HEK293 (cell line): Measurements from ENCODE around the gene BDH1.
A peak's percentile ranks its signal among the peaks of the same experiment; 100 is the strongest.

ENCODE experiments used
- BCL11A ChIP-seq: fragments of 450-650 bp; formaldehyde crosslinking; IDR thresholded peaks from 2 replicates; pipeline ENCODE4 v1.5.1; 2016; ENCODE audit warnings: low read depth, missing biosample characterization, missing genetic modification characterization
- GLIS2 ChIP-seq: fragments of 450-650 bp; formaldehyde crosslinking; IDR thresholded peaks from 2 replicates; pipeline ENCODE4 v1.5.1; 2016; ENCODE audit warnings: missing biosample characterization, missing genetic modification characterization
- HOXA7 ChIP-seq: sonication (generic); formaldehyde crosslinking; IDR thresholded peaks from 2 replicates; pipeline ENCODE4 v1.8.1; 2022; ENCODE audit warnings: missing genetic modification reagents, borderline replicate concordance
- HOXD13 ChIP-seq: sonication (generic); formaldehyde crosslinking; IDR thresholded peaks from 2 replicates; pipeline ENCODE4 v1.8.0; 2022; ENCODE audit warnings: missing genetic modification reagents, borderline replicate concordance
- KLF1 ChIP-seq: fragments of 450-650 bp; formaldehyde crosslinking; IDR thresholded peaks from 2 replicates; pipeline ENCODE4 v1.5.1; 2016; ENCODE audit warnings: missing biosample characterization, missing genetic modification characterization
- MEIS1 ChIP-seq: sonication (generic); formaldehyde crosslinking; IDR thresholded peaks from 2 replicates; pipeline ENCODE4 v1.8.1; 2022; ENCODE audit warnings: missing genetic modification reagents, mild to moderate bottlenecking, borderline replicate concordance
- PRDM1 ChIP-seq: fragments of 450-650 bp; formaldehyde crosslinking; IDR thresholded peaks from 2 replicates; pipeline ENCODE4; 2016; ENCODE audit warnings: missing biosample characterization, missing genetic modification characterization
- ZBTB1 ChIP-seq: fragments of 450-650 bp; formaldehyde crosslinking; IDR thresholded peaks from 2 replicates; pipeline ENCODE4 v1.5.1; 2016; ENCODE audit warnings: missing biosample characterization, missing genetic modification characterization
- ZBTB17 ChIP-seq: fragments of 450-650 bp; formaldehyde crosslinking; IDR thresholded peaks from 2 replicates; pipeline ENCODE4 v1.5.1; 2016; ENCODE audit warnings: missing biosample characterization, missing genetic modification characterization
- ZBTB20 ChIP-seq: fragments of 450-650 bp; formaldehyde crosslinking; IDR thresholded peaks from 2 replicates; pipeline ENCODE4 v1.5.1; 2016; ENCODE audit warnings: missing biosample characterization, missing genetic modification characterization
- ZFP3 ChIP-seq: fragments of 450-650 bp; formaldehyde crosslinking; IDR thresholded peaks from 2 replicates; pipeline ENCODE4 v1.5.1; 2016; ENCODE audit warnings: low read depth, missing biosample characterization, missing genetic modification characterization
- ZNF169 ChIP-seq: fragments of 450-650 bp; formaldehyde crosslinking; IDR thresholded peaks from 2 replicates; pipeline ENCODE4 v1.5.1; 2016; ENCODE audit warnings: missing biosample characterization, missing genetic modification characterization
- ZNF19 ChIP-seq: fragments of 450-650 bp; formaldehyde crosslinking; IDR thresholded peaks from 2 replicates; pipeline ENCODE4; 2016; ENCODE audit warnings: missing biosample characterization, missing genetic modification characterization, low read depth
- ZNF202 ChIP-seq: fragments of 450-650 bp; formaldehyde crosslinking; IDR thresholded peaks from 2 replicates; pipeline ENCODE4 v1.5.1; 2016; ENCODE audit warnings: missing biosample characterization, missing genetic modification characterization, borderline replicate concordance
- ZNF214 ChIP-seq: fragments of 450-650 bp; formaldehyde crosslinking; IDR thresholded peaks from 2 replicates; pipeline ENCODE4 v1.5.1; 2017; ENCODE audit warnings: missing biosample characterization, mild to moderate bottlenecking, missing genetic modification characterization, borderline replicate concordance
- ZNF274 ChIP-seq, 2 experiments: fragments of 200-500 bp in 1 of 2; fragments of 450-650 bp in 1 of 2; sonication (Bioruptor generic) in 1 of 2; formaldehyde crosslinking in 1 of 2; IDR thresholded peaks; 2 replicates each; pipeline versions ENCODE4 v1.5.1 to v1.6.1; 2014 to 2016; ENCODE audit warnings: borderline replicate concordance in 1 of 2, inconsistent platforms in 1 of 2, low read length in 1 of 2, missing biosample characterization in 1 of 2, missing genetic modification characterization in 1 of 2
- ZNF302 ChIP-seq: fragments of 450-650 bp; formaldehyde crosslinking; IDR thresholded peaks from 2 replicates; pipeline ENCODE4 v1.5.1; 2016; ENCODE audit warnings: missing biosample characterization, missing genetic modification characterization, low read depth
- ZNF362 ChIP-seq: fragments of 450-650 bp; formaldehyde crosslinking; IDR thresholded peaks from 2 replicates; pipeline ENCODE4 v1.5.1; 2016; ENCODE audit warnings: missing biosample characterization, missing genetic modification characterization
- ZNF416 ChIP-seq: fragments of 450-650 bp; formaldehyde crosslinking; IDR thresholded peaks from 2 replicates; pipeline ENCODE4 v1.5.1; 2016; ENCODE audit warnings: missing biosample characterization, missing genetic modification characterization
- ZNF510 ChIP-seq: fragments of 450-650 bp; formaldehyde crosslinking; IDR thresholded peaks from 2 replicates; pipeline ENCODE4 v1.5.1; 2018; ENCODE audit warnings: mild to moderate bottlenecking, missing genetic modification characterization, missing biosample characterization; ENCODE audit not compliant: insufficient replicate concordance
- ZNF514 ChIP-seq: fragments of 450-650 bp; formaldehyde crosslinking; IDR thresholded peaks from 2 replicates; pipeline ENCODE4 v1.5.1; 2016; ENCODE audit warnings: missing biosample characterization, missing genetic modification characterization
- ZNF544 ChIP-seq: fragments of 450-650 bp; formaldehyde crosslinking; IDR thresholded peaks from 2 replicates; pipeline ENCODE4 v1.5.0; 2017; ENCODE audit warnings: missing biosample characterization, missing genetic modification characterization
- ZNF555 ChIP-seq: fragments of 450-650 bp; formaldehyde crosslinking; conservative IDR thresholded peaks from 2 replicates; pipeline ENCODE4 v1.5.1; 2017; ENCODE audit warnings: missing biosample characterization, mild to moderate bottlenecking, missing genetic modification characterization, inconsistent platforms
- ZNF558 ChIP-seq: fragments of 450-650 bp; formaldehyde crosslinking; IDR thresholded peaks from 2 replicates; pipeline ENCODE4 v1.5.1; 2016; ENCODE audit warnings: missing biosample characterization, missing genetic modification characterization
- ZNF561 ChIP-seq: fragments of 450-650 bp; IDR thresholded peaks from 2 replicates; pipeline ENCODE4 v1.5.1; 2018; ENCODE audit warnings: missing biosample characterization, missing genetic modification characterization, borderline replicate concordance
- ZNF585B ChIP-seq: fragments of 450-650 bp; formaldehyde crosslinking; IDR thresholded peaks from 2 replicates; pipeline ENCODE4 v1.5.1; 2016; ENCODE audit warnings: missing biosample characterization, missing genetic modification characterization
- ZNF623 ChIP-seq: fragments of 450-650 bp; formaldehyde crosslinking; IDR thresholded peaks from 2 replicates; pipeline ENCODE4 v1.5.1; 2016; ENCODE audit warnings: missing biosample characterization, missing genetic modification characterization
- ZNF629 ChIP-seq: fragments of 450-650 bp; formaldehyde crosslinking; IDR thresholded peaks from 2 replicates; pipeline ENCODE4 v1.5.1; 2017; ENCODE audit warnings: missing biosample characterization, missing genetic modification characterization
- ZNF677 ChIP-seq: fragments of 450-650 bp; IDR thresholded peaks from 2 replicates; pipeline ENCODE4 v1.5.0; 2018; ENCODE audit warnings: missing biosample characterization, mild to moderate bottlenecking, missing genetic modification characterization, moderate library complexity
- ZNF701 ChIP-seq: fragments of 450-650 bp; formaldehyde crosslinking; IDR thresholded peaks from 2 replicates; pipeline ENCODE4 v1.5.1; 2016; ENCODE audit warnings: missing biosample characterization, missing genetic modification characterization
- ZNF707 ChIP-seq: fragments of 450-650 bp; formaldehyde crosslinking; IDR thresholded peaks from 2 replicates; pipeline ENCODE4 v1.5.1; 2016; ENCODE audit warnings: missing biosample characterization, missing genetic modification characterization
- ZNF777 ChIP-seq: fragments of 450-650 bp; formaldehyde crosslinking; IDR thresholded peaks from 2 replicates; pipeline ENCODE4 v1.5.1; 2017; ENCODE audit warnings: missing biosample characterization, missing genetic modification characterization, borderline replicate concordance
- ZNF791 ChIP-seq: fragments of 450-650 bp; formaldehyde crosslinking; IDR thresholded peaks from 2 replicates; pipeline ENCODE4 v1.5.1; 2016; ENCODE audit warnings: missing biosample characterization, missing genetic modification characterization
- ZNF792 ChIP-seq: fragments of 450-650 bp; formaldehyde crosslinking; IDR thresholded peaks from 2 replicates; pipeline ENCODE4 v1.5.1; 2016; ENCODE audit warnings: missing biosample characterization, missing genetic modification characterization
- TF ChIP-seq, protein P1 (sequence below): fragments of 450-650 bp; formaldehyde crosslinking; IDR thresholded peaks from 2 replicates; pipeline ENCODE4 v1.5.1; 2017; ENCODE audit warnings: missing biosample characterization, missing genetic modification characterization
- TF ChIP-seq, protein P2 (sequence below): fragments of 450-650 bp; formaldehyde crosslinking; IDR thresholded peaks from 2 replicates; pipeline ENCODE4 v1.5.1; 2017; ENCODE audit warnings: missing biosample characterization, missing genetic modification characterization
- TF ChIP-seq, protein P3 (sequence below): fragments of 450-650 bp; IDR thresholded peaks from 2 replicates; pipeline ENCODE4 v1.5.1; 2018; ENCODE audit warnings: missing biosample characterization, missing genetic modification characterization

Gene BDH1

DNA sequence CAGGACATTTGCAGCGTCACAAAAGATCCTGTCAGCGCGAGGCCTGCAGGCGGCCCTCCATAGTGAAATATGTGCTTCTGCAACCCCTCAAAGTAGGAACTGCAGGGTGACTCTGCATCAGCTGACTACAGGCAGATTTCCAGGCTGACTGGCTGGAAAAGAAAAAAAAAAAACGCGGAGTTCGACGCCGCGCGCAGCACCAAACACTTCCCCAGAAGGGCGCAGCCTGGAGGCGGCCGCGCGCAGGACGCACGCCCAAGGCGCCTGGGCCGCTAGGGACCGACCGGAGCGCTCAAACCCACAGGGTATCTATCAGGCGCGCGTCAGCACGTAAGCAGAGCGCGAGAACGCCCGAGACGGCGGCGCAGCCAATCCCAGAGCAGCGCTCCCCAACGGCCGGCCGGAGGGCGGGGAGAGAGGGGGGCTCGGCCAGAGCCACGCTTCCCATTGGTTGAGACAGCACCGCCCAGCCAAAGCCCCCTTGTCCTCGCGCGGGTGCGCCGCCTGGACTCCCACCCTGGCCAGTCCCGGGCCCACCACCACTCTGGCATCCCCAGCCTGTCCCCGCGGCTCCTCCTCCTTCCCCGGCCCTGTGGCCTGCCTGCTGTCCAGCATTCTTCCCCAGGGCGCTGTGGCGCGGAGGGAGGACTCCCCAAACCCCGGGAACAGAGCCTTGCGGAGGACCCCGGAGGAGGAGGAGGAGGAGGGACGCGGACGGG, 1.0 kb downstream of the BDH1 start (continued):
- TF ChIP-seq ZNF777 (peak; percentile 55; the same call in 1 of the 2 replicates), ZBTB1 (no peak), ZNF623 (tag by site-specific recombination) (no peak), ZNF629 (tag by site-specific recombination) (no peak; the same call in 1 of the 2 replicates), HOXD13 (CRISPR knock-in tag) (no peak), ZNF416 (tag by site-specific recombination) (no peak), ZNF302 (tag by site-specific recombination) (no peak), ZNF274 (IDR thresholded peaks at IDR 0.05; ENCODE audit: low read length) (no peak), ZNF274 (tag by site-specific recombination; IDR thresholded peaks at IDR 0.05; ENCODE audit: borderline replicate concordance) (no peak), ZBTB17 (tag by site-specific recombination) (0 out of 2 replicates have a peak, but pooled peaks have one; percentile 45), ZNF707 (no peak), ZNF544 (tag by site-specific recombination) (no peak), ZNF585B (tag by site-specific recombination) (no peak), ZNF791 (tag by site-specific recombination) (no peak), PRDM1 (tag by site-specific recombination) (no peak), ZNF19 (tag by site-specific recombination) (no peak), GLIS2 (peak; percentile 61; the same call in 1 of the 2 replicates), ZNF169 (no peak), ZNF677 (tag by site-specific recombination) (no peak), ZNF701 (tag by site-specific recombination) (no peak), HOXA7 (CRISPR knock-in tag) (no peak), ZNF792 (tag by site-specific recombination) (no peak), ZNF214 (tag by site-specific recombination) (no peak), ZNF555 (tag by site-specific recombination) (no peak), ZFP3 (tag by site-specific recombination) (no peak), BCL11A (no peak), ZBTB20 (tag by site-specific recombination) (no peak), ZNF561 (no peak), ZNF362 (tag by site-specific recombination) (peak; percentile 34; the same call in 1 of the 2 replicates), KLF1 (tag by site-specific recombination) (no peak), ZNF202 (no peak), ZNF510 (no peak), MEIS1 (CRISPR knock-in tag) (no peak), ZNF514 (tag by site-specific recombination) (no peak), ZNF558 (tag by site-specific recombination) (no peak)
- TF ChIP-seq, protein P1, sequence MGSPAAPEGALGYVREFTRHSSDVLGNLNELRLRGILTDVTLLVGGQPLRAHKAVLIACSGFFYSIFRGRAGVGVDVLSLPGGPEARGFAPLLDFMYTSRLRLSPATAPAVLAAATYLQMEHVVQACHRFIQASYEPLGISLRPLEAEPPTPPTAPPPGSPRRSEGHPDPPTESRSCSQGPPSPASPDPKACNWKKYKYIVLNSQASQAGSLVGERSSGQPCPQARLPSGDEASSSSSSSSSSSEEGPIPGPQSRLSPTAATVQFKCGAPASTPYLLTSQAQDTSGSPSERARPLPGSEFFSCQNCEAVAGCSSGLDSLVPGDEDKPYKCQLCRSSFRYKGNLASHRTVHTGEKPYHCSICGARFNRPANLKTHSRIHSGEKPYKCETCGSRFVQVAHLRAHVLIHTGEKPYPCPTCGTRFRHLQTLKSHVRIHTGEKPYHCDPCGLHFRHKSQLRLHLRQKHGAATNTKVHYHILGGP = no peak
- TF ChIP-seq, protein P2, sequence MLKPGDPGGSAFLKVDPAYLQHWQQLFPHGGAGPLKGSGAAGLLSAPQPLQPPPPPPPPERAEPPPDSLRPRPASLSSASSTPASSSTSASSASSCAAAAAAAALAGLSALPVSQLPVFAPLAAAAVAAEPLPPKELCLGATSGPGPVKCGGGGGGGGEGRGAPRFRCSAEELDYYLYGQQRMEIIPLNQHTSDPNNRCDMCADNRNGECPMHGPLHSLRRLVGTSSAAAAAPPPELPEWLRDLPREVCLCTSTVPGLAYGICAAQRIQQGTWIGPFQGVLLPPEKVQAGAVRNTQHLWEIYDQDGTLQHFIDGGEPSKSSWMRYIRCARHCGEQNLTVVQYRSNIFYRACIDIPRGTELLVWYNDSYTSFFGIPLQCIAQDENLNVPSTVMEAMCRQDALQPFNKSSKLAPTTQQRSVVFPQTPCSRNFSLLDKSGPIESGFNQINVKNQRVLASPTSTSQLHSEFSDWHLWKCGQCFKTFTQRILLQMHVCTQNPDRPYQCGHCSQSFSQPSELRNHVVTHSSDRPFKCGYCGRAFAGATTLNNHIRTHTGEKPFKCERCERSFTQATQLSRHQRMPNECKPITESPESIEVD (tag by site-specific recombination) = no peak
- TF ChIP-seq, protein P3, sequence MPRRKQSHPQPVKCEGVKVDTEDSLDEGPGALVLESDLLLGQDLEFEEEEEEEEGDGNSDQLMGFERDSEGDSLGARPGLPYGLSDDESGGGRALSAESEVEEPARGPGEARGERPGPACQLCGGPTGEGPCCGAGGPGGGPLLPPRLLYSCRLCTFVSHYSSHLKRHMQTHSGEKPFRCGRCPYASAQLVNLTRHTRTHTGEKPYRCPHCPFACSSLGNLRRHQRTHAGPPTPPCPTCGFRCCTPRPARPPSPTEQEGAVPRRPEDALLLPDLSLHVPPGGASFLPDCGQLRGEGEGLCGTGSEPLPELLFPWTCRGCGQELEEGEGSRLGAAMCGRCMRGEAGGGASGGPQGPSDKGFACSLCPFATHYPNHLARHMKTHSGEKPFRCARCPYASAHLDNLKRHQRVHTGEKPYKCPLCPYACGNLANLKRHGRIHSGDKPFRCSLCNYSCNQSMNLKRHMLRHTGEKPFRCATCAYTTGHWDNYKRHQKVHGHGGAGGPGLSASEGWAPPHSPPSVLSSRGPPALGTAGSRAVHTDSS (tag by site-specific recombination) = no peak
